HG03342 (cell line): ENCODE measurements around the gene PLCD4.

Experiments used
- ATAC-seq: cut with Tn5 transposase; IDR thresholded peaks from one replicate; pipeline ENCODE4 v1.9.1; 2021; ENCODE audit warnings: mild to moderate bottlenecking, moderate library complexity; ENCODE audit not compliant: unreplicated experiment

The PLCD4 gene

GRCh38 chr2:218662377-218662776 lies 54.7 kb downstream of the PLCD4 start:
- no peak for ATAC-seq

DNA sequence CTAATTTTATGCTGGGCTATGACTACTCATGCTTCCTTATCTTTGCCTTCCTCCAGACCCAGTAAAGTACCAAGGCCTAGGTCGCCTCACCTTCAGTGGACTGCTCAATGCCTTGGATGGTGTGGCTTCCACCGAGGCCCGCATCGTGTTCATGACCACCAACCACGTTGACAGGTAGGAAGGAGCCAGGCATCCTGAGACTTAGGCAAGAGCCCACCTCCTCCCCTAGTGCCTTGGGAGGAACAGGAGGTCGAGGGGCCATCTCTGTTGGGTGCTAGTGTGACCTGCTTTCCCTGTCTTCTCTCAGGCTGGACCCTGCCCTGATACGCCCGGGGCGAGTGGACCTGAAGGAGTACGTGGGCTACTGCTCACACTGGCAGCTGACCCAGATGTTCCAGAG lies 55.1 kb downstream of the PLCD4 start:
- ATAC-seq, result no peak

GRCh38 chr2:218663901-218664300 lies 56.2 kb downstream of the PLCD4 start:
- ATAC-seq, result no peak

- ATAC-seq, result no peak
Measured at GRCh38 chr2:218664653-218665052, 57.0 kb downstream of the PLCD4 start.

DNA sequence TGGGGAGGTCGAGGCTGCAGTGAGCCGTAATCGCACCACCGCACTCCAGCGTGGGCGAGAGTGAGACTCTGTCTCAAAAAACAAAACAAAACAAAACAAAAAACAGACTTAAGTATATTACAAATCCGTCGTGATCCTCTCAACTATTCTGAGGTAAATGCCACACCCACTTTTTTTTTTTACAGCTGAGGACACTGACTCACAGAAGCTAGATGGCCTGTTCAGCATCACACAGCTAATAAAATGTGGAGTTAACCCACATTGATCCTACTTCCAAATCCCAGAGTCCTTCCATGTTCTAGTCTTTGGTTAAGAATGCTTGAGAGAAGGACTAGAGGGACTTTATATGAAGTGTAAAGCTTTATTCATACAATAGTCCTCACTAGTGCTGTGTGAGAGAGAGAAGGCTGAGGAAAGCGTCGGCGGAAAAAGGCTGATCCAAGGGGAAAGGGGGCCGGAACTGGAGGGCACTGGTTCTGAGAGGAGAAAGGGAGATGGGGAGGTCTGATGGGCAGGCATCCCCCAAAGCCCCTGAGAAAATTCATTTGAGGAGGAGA lies 63.5 kb downstream of the PLCD4 start:
- ATAC-seq, result no peak

DNA sequence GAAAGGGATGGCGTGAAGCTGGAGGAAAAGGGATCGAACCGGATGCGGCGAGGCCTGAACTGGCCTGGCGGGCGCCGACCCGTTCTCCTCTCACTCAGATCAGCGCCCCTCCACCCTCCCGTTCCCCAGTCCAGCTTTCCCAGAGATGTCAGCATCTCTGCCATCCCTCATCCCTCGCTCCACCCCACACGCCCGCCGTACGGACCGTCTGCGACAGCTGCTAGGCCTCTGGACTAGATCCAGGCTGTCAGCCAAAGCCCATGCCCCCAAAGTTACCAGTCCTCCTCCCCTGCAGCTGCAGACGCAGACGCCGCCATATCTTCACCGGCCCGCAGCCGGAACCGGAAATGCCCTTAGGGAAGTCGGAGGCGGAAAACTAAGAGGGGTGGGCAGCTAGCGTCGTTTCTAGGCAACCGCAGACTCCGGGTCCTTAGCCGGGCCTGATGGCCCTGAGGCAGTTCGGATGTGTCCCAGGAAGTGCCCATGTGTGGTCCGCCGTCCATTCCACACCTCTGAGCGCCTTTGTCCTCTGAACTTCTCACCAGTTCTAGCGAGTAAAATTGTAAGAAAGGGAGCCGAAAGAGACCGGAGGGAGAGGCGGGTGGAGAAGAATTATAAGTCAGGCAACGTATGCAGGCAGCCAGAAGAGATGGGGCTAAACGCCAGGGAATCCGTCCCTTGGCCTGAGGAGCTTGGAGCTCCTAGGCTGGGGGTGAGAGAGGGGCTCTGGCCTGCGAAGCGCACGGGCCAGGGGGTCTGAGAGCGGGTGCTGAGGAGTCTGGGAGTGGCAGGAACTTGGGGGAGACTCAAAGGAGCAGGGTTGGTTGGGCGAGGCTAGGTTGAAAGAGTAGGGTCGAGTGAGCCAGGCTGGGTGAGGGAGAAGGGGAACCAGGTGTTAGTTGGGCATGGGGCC lies 64.2 kb downstream of the PLCD4 start, which contains the start of the genes RNF25 and STK36:
TSS of gene RNF25 (minus strand) at position 349 of the 913 bp plus-strand sequence. CDS start at position 317, 32 bp downstream.
TSS of gene STK36 (plus strand) at position 433 of the 913 bp plus-strand sequence. CDS start 744 bp downstream, outside the sequence.
- peak; percentile 98 for ATAC-seq

GRCh38 chr2:218679119-218679518 lies 71.4 kb downstream of the PLCD4 start:
- ATAC-seq, result no peak

DNA sequence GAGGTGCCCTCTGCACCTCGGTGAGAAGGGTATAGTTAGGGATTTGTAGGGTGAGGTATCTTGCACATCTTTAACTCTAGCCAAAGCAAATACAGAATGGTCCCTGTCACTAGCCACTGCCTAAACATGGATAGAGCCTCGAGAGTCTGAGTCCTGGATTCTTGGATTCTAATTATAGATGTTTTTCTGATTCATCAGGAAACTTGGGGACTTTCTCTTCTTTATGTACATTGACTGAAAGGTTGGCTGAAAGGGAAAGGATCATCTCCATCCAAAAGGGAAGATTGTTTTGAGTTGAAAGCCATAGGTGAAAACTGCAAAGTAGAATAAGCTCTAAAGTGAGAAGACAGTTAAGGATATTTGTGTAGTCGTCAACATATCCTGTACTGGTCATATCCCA lies 72.4 kb downstream of the PLCD4 start:
- ATAC-seq, result no peak
